HT1080 (cell line): Measurements from ENCODE around the gene ARFGAP3. TPM values are rescaled to one million over a fixed set of nuclear protein-coding genes. Genes with fewer than 3 reads are reported as not detected.

Source experiments
- DNase-seq: peaks from one replicate; pipeline ENCODE4 v3.0.0-alpha.2; 2015; ENCODE audit warnings: low read depth
- total RNA-seq: library from RNA; depleted of rRNA; stranded (reverse); fragments of >200 nt; shearing (Covaris generic); gene quantifications from 2 replicates; pipeline ENCODE4 v1.2.3, GENCODE V29; 2014

Gene ARFGAP3
- total RNA-seq, 1 experiment from 2014 or later, result 20.4 TPM

GRCh38 chr22:42825796-42826195 is 31.3 kb downstream of the ARFGAP3 start:
- no peak for DNase-seq

DNA sequence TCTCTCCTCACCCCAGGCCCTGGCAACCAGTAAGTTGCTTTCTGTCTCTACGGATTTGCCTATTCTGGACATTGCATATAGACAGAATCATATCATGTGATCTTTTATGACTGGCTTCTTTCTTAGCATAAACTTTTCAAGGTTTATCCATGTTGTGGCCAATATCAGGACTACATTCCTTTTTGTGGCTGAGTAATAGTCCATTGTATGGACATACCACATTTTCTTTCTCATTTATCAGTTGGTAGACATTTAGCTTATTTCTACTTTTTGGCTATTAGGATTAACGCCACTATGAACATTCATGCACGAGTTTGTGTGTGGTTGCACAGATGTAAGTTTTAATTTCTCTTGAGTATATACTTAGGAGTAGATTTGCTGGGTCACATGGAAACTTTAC is 35.7 kb downstream of the ARFGAP3 start:
- DNase-seq, result no peak

GRCh38 chr22:42820045-42820763 is 36.9 kb downstream of the ARFGAP3 start:
- DNase-seq, result peak; percentile 84

- DNase-seq, result no peak
These were observed 37.5 kb downstream of the ARFGAP3 start for GRCh38 chr22:42819412-42820044.

GRCh38 chr22:42817556-42817955 is 39.5 kb downstream of the ARFGAP3 start:
- no peak for DNase-seq

DNA sequence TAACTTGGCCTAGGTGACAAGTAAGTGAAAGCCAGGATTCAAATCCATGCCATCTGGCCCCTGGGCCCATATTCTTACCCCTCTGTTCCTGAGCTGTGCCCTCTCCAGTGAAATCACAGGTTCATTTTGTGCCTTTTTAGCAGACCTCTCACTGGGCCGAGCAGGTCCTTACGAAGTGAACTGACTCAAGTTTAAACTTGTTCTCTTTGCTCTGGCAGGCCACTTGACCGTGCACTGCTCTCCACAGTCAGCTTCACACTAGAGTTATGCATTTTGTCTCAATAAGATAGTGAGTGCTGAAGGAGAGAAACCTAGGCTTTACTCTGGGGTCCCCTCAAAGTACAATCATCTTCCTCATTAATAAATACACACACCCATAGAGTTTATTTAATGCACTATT is 40.7 kb downstream of the ARFGAP3 start:
- no peak for DNase-seq

GRCh38 chr22:42814616-42815015 is 42.5 kb downstream of the ARFGAP3 start:
- DNase-seq, result no peak

- DNase-seq, result no peak
These were observed 42.9 kb downstream of the ARFGAP3 start for GRCh38 chr22:42814215-42814614.

- no peak for DNase-seq
These were observed 43.6 kb downstream of the ARFGAP3 start for GRCh38 chr22:42813501-42813900.

DNA sequence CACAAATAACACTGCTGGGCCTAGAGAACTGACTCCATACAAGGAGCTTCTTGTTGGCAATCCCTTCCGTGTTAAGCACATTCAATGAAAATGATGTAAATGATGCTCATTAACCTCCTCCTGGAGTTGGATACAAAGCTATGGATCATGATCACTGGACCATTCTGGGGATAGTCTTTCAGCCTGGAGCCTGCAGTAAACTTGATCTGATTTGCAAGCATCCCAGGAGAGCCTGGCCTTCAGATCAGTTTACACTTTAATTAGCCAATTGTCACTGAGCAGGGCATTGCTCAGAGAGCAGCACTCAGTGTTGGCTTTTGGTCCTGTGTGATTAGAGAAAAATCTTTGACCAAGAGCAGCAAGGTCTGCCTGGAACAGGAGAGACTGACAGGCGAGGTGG is 45.6 kb downstream of the ARFGAP3 start:
- DNase-seq, result no peak

- DNase-seq, result no peak
These were observed 48.6 kb downstream of the ARFGAP3 start for GRCh38 chr22:42808521-42808920.

DNA sequence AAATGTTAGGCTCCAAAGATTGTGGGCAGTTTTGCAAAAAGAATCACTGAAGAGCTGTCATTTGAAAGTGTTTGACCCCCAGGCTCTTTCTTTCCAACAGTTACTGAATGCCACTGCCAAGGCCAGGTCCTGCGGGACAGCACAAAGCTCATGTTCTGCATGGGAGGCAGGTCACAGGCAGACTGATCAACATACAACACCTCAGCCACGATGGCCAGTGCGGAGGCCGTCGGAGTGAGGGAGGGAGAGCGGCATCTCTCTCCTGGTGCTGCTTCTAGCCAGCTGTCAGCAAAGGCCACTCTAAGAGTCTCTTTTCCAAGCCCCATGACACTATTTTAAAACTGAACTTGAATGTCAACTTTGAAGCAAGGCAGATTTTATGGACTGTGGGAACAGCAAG is 49.9 kb downstream of the ARFGAP3 start:
- DNase-seq, result no peak

GRCh38 chr22:42805998-42806830 is 50.9 kb downstream of the ARFGAP3 start:
- DNase-seq, result peak; percentile 17

DNA sequence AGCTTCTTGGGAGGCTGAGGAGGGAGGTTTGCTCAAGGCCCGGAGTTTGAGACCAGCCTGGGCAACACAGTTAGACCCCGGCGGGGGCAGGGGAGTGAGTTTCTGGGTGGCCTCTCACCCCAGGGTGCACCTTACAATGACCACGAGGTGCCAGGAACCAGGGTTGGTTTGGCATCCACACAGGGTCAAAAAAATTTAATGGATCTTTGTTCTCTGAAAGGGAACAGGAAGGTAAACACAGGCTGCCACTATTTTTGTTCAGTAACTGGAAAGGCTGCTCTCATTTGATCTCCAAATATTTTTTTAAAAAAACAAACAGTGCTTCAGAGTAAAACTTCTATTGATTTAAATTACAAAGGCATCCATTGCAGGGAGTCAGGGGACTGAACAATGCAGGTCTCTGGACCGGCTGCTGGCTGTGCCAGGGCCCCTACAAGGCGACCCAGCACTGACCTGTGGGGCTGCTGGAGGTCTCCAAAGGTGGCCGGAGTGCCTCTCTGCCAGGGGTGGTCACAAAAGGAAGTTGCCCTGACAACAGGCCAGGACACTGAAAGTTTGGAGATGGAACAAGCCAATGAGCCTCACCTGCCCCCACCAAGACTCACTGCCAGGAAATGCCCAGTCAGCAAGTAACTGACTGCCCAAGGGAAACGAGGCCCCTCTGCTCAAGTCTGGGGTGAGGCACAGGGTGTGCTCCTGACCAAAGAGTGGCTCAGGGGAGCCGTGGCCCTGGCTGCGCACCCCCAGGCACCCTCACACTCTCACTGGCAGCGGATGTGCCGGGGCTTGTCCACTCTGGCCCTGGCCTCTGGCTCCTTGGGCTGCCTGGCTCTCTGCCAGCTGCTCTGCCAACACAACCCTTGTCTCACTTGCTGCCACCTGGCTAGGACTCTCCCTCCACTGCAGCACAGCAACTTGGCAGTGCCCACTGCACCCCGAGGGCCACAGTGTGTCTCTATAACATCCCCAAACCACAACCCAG is 51.8 kb downstream of the ARFGAP3 start:
- DNase-seq, result no peak

DNA sequence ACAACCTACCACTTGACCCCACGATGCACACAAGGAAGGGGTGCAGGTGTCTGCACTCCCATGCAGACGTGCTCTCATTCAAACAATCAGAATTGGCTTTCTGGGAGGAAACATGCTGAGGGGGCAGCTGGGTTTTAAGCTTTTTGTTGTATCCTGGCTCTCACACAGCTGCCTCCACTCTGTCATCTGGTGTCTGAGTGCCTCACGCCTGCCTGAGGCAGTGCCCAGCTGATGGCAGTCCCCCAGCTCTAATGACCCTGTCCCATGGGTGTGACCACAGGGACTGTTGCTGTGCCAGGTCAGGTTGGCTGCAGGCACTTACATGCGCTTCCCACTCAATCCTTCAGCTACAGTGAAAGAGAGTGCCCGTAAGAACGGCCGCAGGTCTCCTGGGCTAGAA is 53.7 kb downstream of the ARFGAP3 start:
- DNase-seq, result no peak

DNA sequence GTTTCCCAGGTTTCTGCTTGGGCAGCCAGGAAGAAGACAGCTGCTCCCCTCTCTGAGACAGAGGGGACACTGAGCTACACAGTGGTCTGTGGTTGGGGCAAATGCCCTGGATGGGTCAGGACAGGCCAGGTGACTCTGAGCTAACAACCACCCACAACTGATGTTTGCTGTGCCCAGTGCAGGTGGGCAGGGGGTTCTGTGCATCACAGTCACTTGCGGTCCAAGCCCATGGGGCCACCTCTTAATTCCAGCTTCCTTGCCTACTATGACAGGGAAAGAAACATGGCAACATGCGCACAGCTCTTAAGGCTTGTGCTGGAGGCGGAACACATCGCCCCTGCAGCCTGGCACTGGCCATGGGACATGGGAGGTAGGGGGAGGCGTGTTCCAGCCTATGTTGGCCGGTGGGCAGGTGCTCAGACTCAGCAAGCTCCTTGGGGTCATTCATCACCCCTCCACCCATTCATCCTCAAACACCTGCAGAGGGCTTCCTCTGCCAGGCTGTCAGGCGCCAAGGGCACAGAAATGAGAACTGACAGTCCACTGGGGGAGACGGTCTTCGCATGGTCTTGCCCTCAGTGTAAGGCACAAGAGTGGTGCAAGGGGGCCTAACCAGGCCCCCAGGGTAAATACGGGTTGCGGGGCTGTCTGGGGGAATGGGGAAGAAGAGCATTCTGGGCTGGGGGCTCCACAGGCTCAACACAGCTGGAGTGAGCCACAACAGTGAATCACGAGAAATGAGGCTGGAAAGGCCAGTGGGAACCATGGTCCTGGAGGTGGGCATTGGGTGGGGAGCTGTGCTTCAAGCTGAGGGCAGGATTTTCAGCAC is 55.6 kb downstream of the ARFGAP3 start:
- DNase-seq, result no peak

- DNase-seq, result no peak
These were observed 56.4 kb downstream of the ARFGAP3 start for GRCh38 chr22:42800451-42801251.

GRCh38 chr22:42799461-42800405 is 57.3 kb downstream of the ARFGAP3 start:
- DNase-seq, result peak; percentile 11
